Testis (tissue), 2 donors: Measurements from ENCODE around the gene RNASE8.

Experiments used
- CTCF ChIP-seq, 3 experiments: fragments of 450-650 bp in 2 of 3; fragments of 200-600 bp in 1 of 3; sonication (generic) in 1 of 3; IDR thresholded peaks; one replicate each; pipeline ENCODE4 v1.5.1; 2016 to 2019; ENCODE audit warnings: antibody characterized with exemption in 3 of 3, mild to moderate bottlenecking in 2 of 3, moderate library complexity in 1 of 3
- POLR2A ChIP-seq: fragments of 450-650 bp; IDR thresholded peaks from one replicate; pipeline ENCODE4 v1.6.1; 2017; ENCODE audit warnings: antibody characterized with exemption, mild to moderate bottlenecking, moderate library complexity

GRCh38 chr14:21063479-21063878 lies 5.9 kb downstream of the RNASE8 start:
- TF ChIP-seq CTCF (IDR thresholded peaks at IDR 0.05): no peak
- no peak for TF ChIP-seq POLR2A
